Esophagus squamous epithelium (tissue), 5 donors: Measurements from ENCODE around the gene NDEL1. TPM values are rescaled to one million over a fixed set of nuclear protein-coding genes. Genes with fewer than 3 reads are reported as not detected.

Source experiments
- DNase-seq: peaks from one replicate; lab custom pipeline; 2025; lab: John Stamatoyannopoulos, UW
- H3K27ac ChIP-seq, 4 donors: fragments of 200-600 bp; sonication (generic); one replicate each; pipeline ENCODE4 v1.5.1; 2016 to 2019; ENCODE audit warnings: mild to moderate bottlenecking in 1 of 4
- H3K27me3 ChIP-seq, 4 donors: fragments of 200-600 bp; sonication (generic); 1 replicate in 3 of 4; 2 replicates in 1 of 4; pipeline versions ENCODE4 v1.5.1 to v1.6.0; 2017 to 2021; ENCODE audit warnings: antibody characterized with exemption in 1 of 4
- H3K36me3 ChIP-seq, 3 donors: fragments of 200-600 bp; sonication (generic); one replicate each; pipeline ENCODE4 v1.5.1; 2016 to 2019
- H3K4me1 ChIP-seq, 3 donors: fragments of 200-600 bp; sonication (generic); one replicate each; pipeline ENCODE4 v1.5.1; 2017 to 2019
- H3K4me3 ChIP-seq, 4 donors: fragments of 200-600 bp; sonication (generic); 1 replicate in 3 of 4; 2 replicates in 1 of 4; pipeline ENCODE4 v1.5.1; 2016 to 2019; ENCODE audit warnings: mild to moderate bottlenecking in 2 of 4, moderate library complexity in 1 of 4
- H3K9me3 ChIP-seq, 3 donors: fragments of 200-600 bp; sonication (generic); one replicate each; pipeline ENCODE4 v1.5.1; 2016 to 2019
- CTCF ChIP-seq, 6 experiments: fragments of 450-650 bp in 4 of 6; fragments of 200-600 bp in 2 of 6; sonication (generic) in 2 of 6; IDR thresholded peaks; one replicate each; pipeline ENCODE4 v1.5.1; 2016 to 2019; ENCODE audit warnings: antibody characterized with exemption in 6 of 6, mild to moderate bottlenecking in 4 of 6, moderate library complexity in 4 of 6
- POLR2A ChIP-seq, 4 donors: fragments of 450-650 bp; IDR thresholded peaks; one replicate each; pipeline ENCODE4 v1.6.1; 2017; ENCODE audit warnings: antibody characterized with exemption in 4 of 4, mild to moderate bottlenecking in 4 of 4, moderate library complexity in 3 of 4
- WGBS, 2 donors: methylation state at CpG; one replicate each; pipeline ENCODE4 v1.1.5; 2018; 5-methylcytosine and 5-hydroxymethylcytosine counted together
- intact Hi-C: fragments of 100-400 bp; cut with DNase I; formaldehyde crosslinking; loops from one replicate; pipeline ENCODE4 v1.15.0; 2022
- total RNA-seq, 4 donors: library from RNA; depleted of rRNA; stranded (reverse); fragments of >200 nt; gene quantifications; one replicate each; pipeline ENCODE4 v1.1.0, GENCODE V29; 2016
- donor health status: DM: yes; HTN: yes; CAD: no.

The NDEL1 gene
- total RNA-seq, 4 donors from 2014 or later = 67.5 to 107 (median 73.1) TPM

GRCh38 chr17:8481703-8482102 lies 46.0 kb downstream of the NDEL1 start:
- intact Hi-C loops = no loop called here
- Histone ChIP-seq H3K27me3 (no peaks in the 10 kb centered on the region), H3K36me3 (peaks cover 3 to 94% (median 6%) of the 10 kb centered on the region in 3 donors), H3K4me3 (no peak overlapping the region), H3K27ac (no peak overlapping the region), H3K9me3 (peaks cover 0 to 10% (median 8%) of the 10 kb centered on the region in 3 donors), H3K4me1 (peaks cover 0 to 21% (median 5%) of the 10 kb centered on the region in 3 donors)
- WGBS, 2 donors = 86% methylated on average over 4 of the region's 5 CpGs; no CpG with 5 or more reads in 1 of the 2 donors
- TF ChIP-seq POLR2A (IDR thresholded peaks at IDR 0.05) (no peak), CTCF (IDR thresholded peaks at IDR 0.05) (no peak)
- no peak for DNase-seq

- Histone ChIP-seq H3K36me3 (peaks cover 3 to 94% (median 7%) of the 10 kb centered on the region in 3 donors), H3K9me3 (peaks cover 0 to 10% (median 8%) of the 10 kb centered on the region in 3 donors)
- intact Hi-C loops = no loop called here
Measured at GRCh38 chr17:8482546-8482945, 46.9 kb downstream of the NDEL1 start.

GRCh38 chr17:8484465-8484864 lies 48.8 kb downstream of the NDEL1 start:
- Histone ChIP-seq H3K27me3 (no peaks in the 10 kb centered on the region), H3K4me3 (no peak overlapping the region), H3K27ac (no peak overlapping the region), H3K9me3 (peaks cover 0 to 10% (median 8%) of the 10 kb centered on the region in 3 donors), H3K36me3 (peaks cover 3 to 92% (median 6%) of the 10 kb centered on the region in 3 donors), H3K4me1 (peaks cover 0 to 12% (median 5%) of the 10 kb centered on the region in 3 donors)
- no peak for TF ChIP-seq POLR2A (IDR thresholded peaks at IDR 0.05)
- no peak for TF ChIP-seq CTCF (IDR thresholded peaks at IDR 0.05)
- intact Hi-C loops = no loop called here
- no peak for DNase-seq
- 91 to 100% methylated on average over 1 of the region's 1 CpG for WGBS, 2 donors

More at GRCh38 chr17:8482546-8482945, 46.9 kb downstream of the NDEL1 start:
- TF ChIP-seq CTCF (IDR thresholded peaks at IDR 0.05) (no peak), POLR2A (IDR thresholded peaks at IDR 0.05) (no peak)
- DNase-seq = no peak
- H3K4me1 ChIP-seq = peaks cover 0 to 21% (median 5%) of the 10 kb centered on the region in 3 donors
- no peak overlapping the region for H3K27ac ChIP-seq
- H3K4me3 ChIP-seq = no peak overlapping the region
- 76 to 86% methylated on average over 5 of the region's 5 CpGs for WGBS, 2 donors
- no peaks in the 10 kb centered on the region for H3K27me3 ChIP-seq

GRCh38 chr17:8485491-8485890 lies 49.8 kb downstream of the NDEL1 start:
- Histone ChIP-seq H3K27ac (no peak overlapping the region), H3K4me1 (peaks cover 0 to 2% (median 0%) of the 10 kb centered on the region in 3 donors), H3K4me3 (no peak overlapping the region), H3K27me3 (no peaks in the 10 kb centered on the region), H3K36me3 (peaks cover 0 to 89% (median 6%) of the 10 kb centered on the region in 3 donors), H3K9me3 (peaks cover 0 to 10% (median 8%) of the 10 kb centered on the region in 3 donors)
- TF ChIP-seq CTCF (IDR thresholded peaks at IDR 0.05) = no peak
- no peak for TF ChIP-seq POLR2A (IDR thresholded peaks at IDR 0.05)
- DNase-seq = no peak
- intact Hi-C loops = no loop called here
- WGBS, 2 donors = 94 to 100% methylated on average over 1 of the region's 1 CpG

DNA sequence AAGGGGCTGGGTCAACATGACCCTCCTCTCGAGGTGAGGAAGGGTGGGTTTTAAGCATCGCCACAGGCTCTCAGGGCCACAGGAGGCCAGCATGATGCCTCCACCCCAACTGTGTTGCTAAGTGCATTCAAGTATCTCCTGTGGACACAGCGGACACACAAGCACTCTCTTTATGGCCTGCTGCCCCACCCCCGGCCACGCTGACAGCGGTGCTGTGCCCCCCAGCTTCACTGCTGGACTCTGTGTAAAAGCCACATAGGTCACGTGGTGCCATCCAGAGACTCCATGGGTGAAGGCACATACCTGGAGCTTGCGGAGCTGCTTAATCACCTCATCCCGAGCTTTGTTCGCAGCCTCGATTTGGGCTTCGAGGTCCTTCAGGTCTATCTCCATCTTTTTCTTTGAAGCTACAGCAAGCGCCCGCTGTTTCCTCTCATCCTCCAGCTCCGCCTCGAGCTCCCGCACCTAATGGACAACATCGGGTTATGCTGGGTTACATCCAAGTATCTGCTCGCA lies 51.5 kb downstream of the NDEL1 start:
- Histone ChIP-seq H3K9me3 (peaks cover 0 to 10% (median 8%) of the 10 kb centered on the region in 3 donors), H3K27me3 (no peaks in the 10 kb centered on the region), H3K4me1 (no peaks in the 10 kb centered on the region), H3K36me3 (peaks cover 0 to 89% (median 6%) of the 10 kb centered on the region in 3 donors), H3K4me3 (no peak overlapping the region), H3K27ac (no peak overlapping the region)
- DNase-seq = no peak
- intact Hi-C loops = no loop called here
- TF ChIP-seq CTCF (IDR thresholded peaks at IDR 0.05) = no peak
- no peak for TF ChIP-seq POLR2A (IDR thresholded peaks at IDR 0.05)
- 87 to 91% methylated on average over 16 to 18 of the region's 19 CpGs for WGBS, 2 donors
